NB4 (cell line): ENCODE measurements around the gene OR13J1.

Experiments used
- CTCF ChIP-seq: IDR thresholded peaks from one replicate; pipeline ENCODE4 v1.5.1; 2012; ENCODE audit warnings: low read depth, low read length
- POLR2A ChIP-seq: IDR thresholded peaks from 2 replicates; pipeline ENCODE4 v1.6.1; 2011; ENCODE audit warnings: mild to moderate bottlenecking; ENCODE audit not compliant: insufficient read length; ENCODE audit errors: extremely low read depth

GRCh38 chr9:35909274-35909673, 39.1 kb upstream of the OR13J1 start, which contains the start of gene SPAAR:
- TF ChIP-seq POLR2A (no peak), CTCF (no peak)
